HCT116 (cell line): ENCODE results near the gene FBXL5. TPM values are rescaled to one million over a fixed set of nuclear protein-coding genes. Genes with fewer than 3 reads are reported as not detected.

Experiments used
- ATAC-seq: fragments of 200-7000 bp; cut with Tn5 transposase; 2 replicates; pipeline ENCODE4 v1.9.1; 2020; ENCODE audit warnings: mild to moderate bottlenecking, moderate library complexity
- BruUV-seq: library from RNA; stranded (reverse); fragments of 400-500 nt; replicated peaks from 2 replicates; lab custom pipeline; 2021; lab: Mats Ljungman, UMichigan
- CTCF ChIA-PET: fragments of 300-600 bp; sonication (Branson Sonifier 250); formaldehyde crosslinking; loops from one replicate; lab custom pipeline; 2021; ENCODE audit warnings: antibody characterized with exemption; lab: Charles Lee
- POLR2A ChIA-PET: fragments of 300-600, 350-600 bp; sonication (Branson Sonifier 250); formaldehyde crosslinking; loops from one replicate; lab custom pipeline; 2021; ENCODE audit warnings: antibody characterized with exemption; lab: Charles Lee
- RAD21 ChIA-PET, 2 experiments: fragments of 300-600 bp; sonication (Branson Sonifier 250); formaldehyde crosslinking; loops; one replicate each; lab custom pipeline; 2023; ENCODE audit warnings: low total read pairs in 2 of 2; ENCODE audit not compliant: uncharacterized antibody in 2 of 2, unreplicated experiment in 2 of 2, low non-redundant PET in 1 of 2; lab: Charles Lee
- DNase-seq: peaks from one replicate; pipeline ENCODE4 v3.0.0-alpha.2; 2010; ENCODE audit warnings: low read depth, low spot score
- H2AFZ ChIP-seq: fragments of 200-600 bp; shearing (Covaris generic), sonication (generic); 2 replicates; pipeline ENCODE4 v1.6.1; 2017; ENCODE audit warnings: low read depth, mixed run types, mixed read lengths, antibody characterized with exemption, low read length; ENCODE audit not compliant: poor library complexity, severe bottlenecking
- H3K27ac ChIP-seq: 2 replicates; pipeline ENCODE4 v1.5.1; 2012; ENCODE audit warnings: low read depth, low read length
- H3K27me3 ChIP-seq: fragments of 200-600 bp; sonication (generic); 2 replicates; pipeline ENCODE4 v1.6.1; 2016; ENCODE audit warnings: mixed run types, low read length, mixed read lengths; ENCODE audit not compliant: insufficient read depth
- H3K36me3 ChIP-seq, 2 experiments: fragments of 200-500 bp in 1 of 2; fragments of 200-600 bp in 1 of 2; sonication (Bioruptor generic) in 1 of 2; sonication (generic) in 1 of 2; 2 replicates each; pipeline versions ENCODE4 v1.5.1 to v1.6.1; 2014 to 2016; ENCODE audit warnings: low read length in 2 of 2, inconsistent platforms in 1 of 2, mixed read lengths in 1 of 2, mixed run types in 1 of 2; ENCODE audit not compliant: insufficient read depth in 2 of 2, control insufficient read depth in 1 of 2
- H3K4me1 ChIP-seq, 2 experiments: fragments of 200-600 bp in 1 of 2; sonication (generic) in 1 of 2; 2 replicates each; pipeline versions ENCODE4 v1.5.1 to v1.6.1; 2012 to 2017; ENCODE audit warnings: low read length in 2 of 2, inconsistent platforms in 1 of 2, mild to moderate bottlenecking in 1 of 2, mixed read lengths in 1 of 2, mixed run types in 1 of 2, moderate library complexity in 1 of 2; ENCODE audit not compliant: insufficient read depth in 2 of 2, control insufficient read depth in 1 of 2
- H3K4me2 ChIP-seq: fragments of 200-600 bp; sonication (generic); 2 replicates; pipeline ENCODE4 v1.6.1; 2017; ENCODE audit warnings: mixed run types, low read length, mixed read lengths
- H3K4me3 ChIP-seq, 2 experiments: fragments of 200-600 bp in 1 of 2; sonication (generic) in 1 of 2; replicated peaks in 1 of 2; 2 replicates each; pipeline ENCODE4 v1.5.1; 2011 to 2016; ENCODE audit warnings: low read length in 2 of 2, control low read depth in 1 of 2, low read depth in 1 of 2, mild to moderate bottlenecking in 1 of 2, mixed read lengths in 1 of 2, mixed run types in 1 of 2
- H3K79me2 ChIP-seq: fragments of 200-600 bp; sonication (generic); 2 replicates; pipeline ENCODE4 v1.6.1; 2017; ENCODE audit warnings: mild to moderate bottlenecking, mixed run types, low read length, moderate library complexity, mixed read lengths; ENCODE audit not compliant: insufficient read depth
- H3K9ac ChIP-seq: fragments of 200-600 bp; sonication (generic); 2 replicates; pipeline ENCODE4 v1.6.1; 2016; ENCODE audit warnings: low read length, mixed read lengths
- H3K9me2 ChIP-seq: fragments of 200-600 bp; sonication (generic), shearing (Covaris generic); 2 replicates; pipeline ENCODE4 v1.6.1; 2017; ENCODE audit warnings: mixed run types, mild to moderate bottlenecking, moderate library complexity; ENCODE audit not compliant: insufficient read depth
- H3K9me3 ChIP-seq, 2 experiments: fragments of 200-500 bp in 1 of 2; fragments of 200-600 bp in 1 of 2; sonication (Bioruptor generic) in 1 of 2; sonication (generic) in 1 of 2; 2 replicates each; pipeline ENCODE4 v1.6.1; 2014 to 2017; ENCODE audit warnings: low read length in 2 of 2, mixed read lengths in 2 of 2, inconsistent platforms in 1 of 2, low read depth in 1 of 2, mild to moderate bottlenecking in 1 of 2, mixed run types in 1 of 2, moderate library complexity in 1 of 2; ENCODE audit not compliant: control insufficient read depth in 1 of 2, insufficient read depth in 1 of 2
- H4K20me1 ChIP-seq: fragments of 200-600 bp; sonication (generic), shearing (Covaris generic); 2 replicates; pipeline ENCODE4 v1.6.1; 2017; ENCODE audit warnings: mixed run types, mild to moderate bottlenecking, moderate library complexity; ENCODE audit not compliant: insufficient read depth
- CEBPB ChIP-seq: IDR thresholded peaks from 2 replicates; pipeline ENCODE4 v1.6.1; 2012; ENCODE audit warnings: low read depth
- JUND ChIP-seq: IDR thresholded peaks from 2 replicates; pipeline ENCODE4 v1.6.1; 2012
- RAD21 ChIP-seq: IDR thresholded peaks from 2 replicates; pipeline ENCODE4 v1.6.1; 2012; ENCODE audit warnings: low read depth, mild to moderate bottlenecking
- SIN3A ChIP-seq: IDR thresholded peaks from 2 replicates; pipeline ENCODE4 v1.6.1; 2012; ENCODE audit warnings: low read depth
- SP1 ChIP-seq: IDR thresholded peaks from 2 replicates; pipeline ENCODE4 v1.6.1; 2012; ENCODE audit warnings: low read depth
- SRF ChIP-seq: IDR thresholded peaks from 2 replicates; pipeline ENCODE4 v1.6.1; 2012; ENCODE audit warnings: low read depth
- TCF7L2 ChIP-seq: IDR thresholded peaks from 2 replicates; pipeline ENCODE4 v1.7.0; 2011; ENCODE audit warnings: borderline replicate concordance, inconsistent platforms; ENCODE audit not compliant: insufficient read depth, insufficient read length; ENCODE audit errors: extremely low read depth
- ZBTB33 ChIP-seq: IDR thresholded peaks from 2 replicates; pipeline ENCODE4 v1.6.1; 2011; ENCODE audit warnings: mild to moderate bottlenecking, low read length, moderate library complexity; ENCODE audit not compliant: insufficient replicate concordance; ENCODE audit errors: extremely low read depth
- ZFX ChIP-seq: fragments of 450-650 bp; IDR thresholded peaks from 2 replicates; pipeline ENCODE4 v1.6.1; 2017
- ZNF274 ChIP-seq: fragments of 200-500 bp; sonication (Bioruptor generic); IDR thresholded peaks from 2 replicates; pipeline ENCODE4 v1.6.1; 2014; ENCODE audit warnings: mild to moderate bottlenecking, low read depth, low read length, inconsistent platforms
- intact Hi-C: fragments of 100-400 bp; cut with micrococcal nuclease; formaldehyde crosslinking; loops from 2 replicates; pipeline ENCODE4 v1.10.0; 2022
- total RNA-seq: library from RNA; stranded (reverse); gene quantifications from one replicate; pipeline ENCODE4 v1.2.1, GENCODE V29; 2021; ENCODE audit not compliant: unreplicated experiment
- TF ChIP-seq, protein P1 (sequence below): IDR thresholded peaks from 2 replicates; pipeline ENCODE4 v1.6.1; 2012
- TF ChIP-seq, protein P2 (sequence below): IDR thresholded peaks from 2 replicates; pipeline ENCODE4 v1.6.1; 2012; ENCODE audit warnings: low read depth
- TF ChIP-seq, protein P3 (sequence below): IDR thresholded peaks from 2 replicates; pipeline ENCODE4 v1.6.1; 2012

The FBXL5 gene
- total RNA-seq, 1 experiment from 2014 or later: 20.6 TPM

DNA sequence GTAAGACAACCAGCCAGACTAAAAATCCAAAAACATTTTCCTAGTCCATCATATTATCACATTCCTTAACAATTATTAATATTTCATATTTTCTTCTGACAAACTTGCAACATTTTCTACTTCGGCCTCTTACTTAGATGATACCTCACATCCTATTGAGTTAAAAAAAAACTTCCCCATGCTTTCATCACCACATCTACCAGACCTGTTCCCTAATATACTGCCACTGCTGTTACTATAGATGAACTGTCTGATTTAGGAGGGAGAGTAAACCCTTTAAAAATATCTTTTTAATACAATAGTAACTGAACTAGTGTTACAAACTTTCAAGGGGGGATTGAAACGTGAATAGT lies 28.0 kb upstream of the FBXL5 start:
- no peak for TF ChIP-seq SIN3A
- TF ChIP-seq ZFX: no peak
- no peak for TF ChIP-seq ZNF274
- TF ChIP-seq RAD21: no peak
- TF ChIP-seq SP1: no peak
- TF ChIP-seq TCF7L2: no peak
- H3K79me2 ChIP-seq: peaks cover 77% of the 10 kb centered on the region
- no peaks in the 10 kb centered on the region for H4K20me1 ChIP-seq
- ChIA-PET CTCF (no interaction called here), RAD21 (no interaction called here), POLR2A (no interaction called here)
- no peak for DNase-seq
- intact Hi-C loops: no loop called here
- ATAC-seq: no peak
- peak overlapping the region; percentile 84 for H3K4me2 ChIP-seq
- H3K27me3 ChIP-seq: no peaks in the 10 kb centered on the region
- no TSS peak for BruUV-seq
- peaks cover 9 to 20% of the 10 kb centered on the region in 2 experiments for H3K36me3 ChIP-seq
- no peaks in the 10 kb centered on the region for H3K9me2 ChIP-seq
- no peaks in the 10 kb centered on the region for H3K9me3 ChIP-seq
- H3K9ac ChIP-seq: peak overlapping the region; percentile 98; the same call in 1 of the 2 replicates
- no peak overlapping the region for H3K27ac ChIP-seq
- peak overlapping the region; percentile 87 to 91; a peak in 3 of 4 replicates for H3K4me3 ChIP-seq
- peaks cover 12 to 33% of the 10 kb centered on the region in 2 experiments for H3K4me1 ChIP-seq
- H2AFZ ChIP-seq: no peak overlapping the region

GRCh38 chr4:15682242-15683142 lies 27.3 kb upstream of the FBXL5 start:
- Histone ChIP-seq H3K79me2 (peaks cover 83% of the 10 kb centered on the region), H3K27me3 (no peaks in the 10 kb centered on the region), H3K9me3 (no peaks in the 10 kb centered on the region), H3K4me1 (peaks cover 17 to 40% of the 10 kb centered on the region in 2 experiments), H3K4me3 (peak overlapping the region; percentile 87 to 91), H3K36me3 (peaks cover 9 to 20% of the 10 kb centered on the region in 2 experiments), H4K20me1 (no peaks in the 10 kb centered on the region), H3K27ac (peak overlapping the region; percentile 92), H3K9me2 (no peaks in the 10 kb centered on the region), H3K4me2 (peak overlapping the region; percentile 84), H2AFZ (no peak overlapping the region), H3K9ac (peak overlapping the region; percentile 98)
- POLR2A ChIA-PET: no interaction called here
- RAD21 ChIA-PET: no interaction called here
- no peak for TF ChIP-seq TCF7L2
- TF ChIP-seq SP1: no peak
- TF ChIP-seq CEBPB: no peak
- TF ChIP-seq, protein P1, sequence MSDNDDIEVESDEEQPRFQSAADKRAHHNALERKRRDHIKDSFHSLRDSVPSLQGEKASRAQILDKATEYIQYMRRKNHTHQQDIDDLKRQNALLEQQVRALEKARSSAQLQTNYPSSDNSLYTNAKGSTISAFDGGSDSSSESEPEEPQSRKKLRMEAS: no peak
- no peak for TF ChIP-seq SRF
- TF ChIP-seq, protein P2, sequence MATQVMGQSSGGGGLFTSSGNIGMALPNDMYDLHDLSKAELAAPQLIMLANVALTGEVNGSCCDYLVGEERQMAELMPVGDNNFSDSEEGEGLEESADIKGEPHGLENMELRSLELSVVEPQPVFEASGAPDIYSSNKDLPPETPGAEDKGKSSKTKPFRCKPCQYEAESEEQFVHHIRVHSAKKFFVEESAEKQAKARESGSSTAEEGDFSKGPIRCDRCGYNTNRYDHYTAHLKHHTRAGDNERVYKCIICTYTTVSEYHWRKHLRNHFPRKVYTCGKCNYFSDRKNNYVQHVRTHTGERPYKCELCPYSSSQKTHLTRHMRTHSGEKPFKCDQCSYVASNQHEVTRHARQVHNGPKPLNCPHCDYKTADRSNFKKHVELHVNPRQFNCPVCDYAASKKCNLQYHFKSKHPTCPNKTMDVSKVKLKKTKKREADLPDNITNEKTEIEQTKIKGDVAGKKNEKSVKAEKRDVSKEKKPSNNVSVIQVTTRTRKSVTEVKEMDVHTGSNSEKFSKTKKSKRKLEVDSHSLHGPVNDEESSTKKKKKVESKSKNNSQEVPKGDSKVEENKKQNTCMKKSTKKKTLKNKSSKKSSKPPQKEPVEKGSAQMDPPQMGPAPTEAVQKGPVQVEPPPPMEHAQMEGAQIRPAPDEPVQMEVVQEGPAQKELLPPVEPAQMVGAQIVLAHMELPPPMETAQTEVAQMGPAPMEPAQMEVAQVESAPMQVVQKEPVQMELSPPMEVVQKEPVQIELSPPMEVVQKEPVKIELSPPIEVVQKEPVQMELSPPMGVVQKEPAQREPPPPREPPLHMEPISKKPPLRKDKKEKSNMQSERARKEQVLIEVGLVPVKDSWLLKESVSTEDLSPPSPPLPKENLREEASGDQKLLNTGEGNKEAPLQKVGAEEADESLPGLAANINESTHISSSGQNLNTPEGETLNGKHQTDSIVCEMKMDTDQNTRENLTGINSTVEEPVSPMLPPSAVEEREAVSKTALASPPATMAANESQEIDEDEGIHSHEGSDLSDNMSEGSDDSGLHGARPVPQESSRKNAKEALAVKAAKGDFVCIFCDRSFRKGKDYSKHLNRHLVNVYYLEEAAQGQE: no peak
- no peak for TF ChIP-seq RAD21
- no peak for TF ChIP-seq ZBTB33
- TF ChIP-seq, protein P3, sequence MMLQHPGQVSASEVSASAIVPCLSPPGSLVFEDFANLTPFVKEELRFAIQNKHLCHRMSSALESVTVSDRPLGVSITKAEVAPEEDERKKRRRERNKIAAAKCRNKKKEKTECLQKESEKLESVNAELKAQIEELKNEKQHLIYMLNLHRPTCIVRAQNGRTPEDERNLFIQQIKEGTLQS: no peak
- TF ChIP-seq ZNF274: no peak
- TF ChIP-seq JUND: no peak
- no TSS peak for BruUV-seq
- no peak for DNase-seq
- CTCF ChIA-PET: interaction anchor here (1.6 kb wide), 1 partner anchor 13 kb away, joined by 3 read pairs; no protein-coding TSS in a partner anchor
- no peak for ATAC-seq
- intact Hi-C loops: no loop called here
